Measurements from ENCODE around the gene RASSF1.

The RASSF1 gene

DNA sequence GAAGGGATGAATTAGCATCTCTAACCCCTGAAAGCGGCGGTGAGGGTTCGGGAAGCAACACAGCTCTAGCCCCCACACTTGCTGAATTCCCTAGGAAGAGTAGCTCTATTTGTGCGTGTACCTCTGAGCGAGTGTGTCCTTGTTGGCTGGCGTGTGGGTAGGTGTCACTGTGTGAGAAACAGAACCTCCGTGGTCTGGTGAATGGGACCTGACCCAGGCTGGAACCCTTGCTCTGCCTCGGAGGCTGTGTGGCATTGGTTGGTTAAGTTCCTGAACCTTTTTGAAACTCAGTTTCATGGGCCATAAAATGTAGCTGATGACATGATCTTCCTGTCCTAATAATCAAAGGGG is 19.1 kb upstream of the RASSF1 start:
- peaks cover 36% of the 10 kb centered on the region for H3K4me1 ChIP-seq (ENCODE audit: control insufficient read depth, low read length)

DNA sequence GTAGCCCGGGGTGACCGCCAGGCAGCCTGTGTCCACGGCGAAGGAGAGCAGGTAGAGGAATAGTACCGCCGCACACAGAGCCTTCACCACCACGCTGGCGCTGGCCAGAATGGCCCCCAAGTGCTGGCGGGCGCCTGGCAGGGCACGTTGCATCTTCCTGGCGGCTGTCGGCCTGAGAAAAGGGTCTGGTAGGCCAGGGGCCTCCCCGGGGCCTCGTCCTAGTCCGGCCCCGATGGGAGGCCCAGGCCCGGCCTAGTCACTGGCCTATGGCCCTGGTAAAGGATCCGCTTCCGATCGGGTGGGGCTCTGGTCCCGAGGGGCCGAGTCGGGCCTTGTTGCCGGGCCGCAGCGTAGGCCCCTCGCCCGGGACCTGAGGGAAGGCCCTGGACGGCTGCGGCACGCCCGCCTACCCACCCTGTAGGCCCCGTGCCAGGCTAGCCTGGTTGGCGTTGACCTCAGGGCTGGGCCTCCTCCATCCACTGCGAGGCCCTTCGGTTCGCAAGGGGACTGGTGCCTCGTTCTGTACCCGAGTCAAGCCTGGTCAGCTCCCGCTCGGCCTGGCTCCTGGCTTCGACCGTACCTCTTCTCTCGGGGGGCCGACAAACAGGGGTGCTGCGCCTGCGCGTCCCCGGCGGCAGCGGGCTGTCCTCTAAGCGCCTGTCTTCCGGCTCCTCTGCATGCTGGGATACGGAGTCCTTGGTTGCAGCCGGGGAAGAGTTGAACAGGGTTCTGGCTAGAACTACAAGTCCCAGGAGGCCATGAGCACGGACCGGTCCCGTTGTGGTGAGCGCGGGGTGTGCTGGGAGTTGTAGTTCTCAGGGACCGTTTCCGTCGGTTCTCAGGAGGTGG is 18.5 kb upstream of the RASSF1 start, which contains the start of gene TMEM115:
Gene TMEM115 (minus strand): TSS at position 611 of the 849 bp plus-strand sequence. CDS start 458 bp downstream, at position 153.
- Histone ChIP-seq H3K9me3 (ENCODE audit: control insufficient read depth, insufficient read depth, low read length) (no peaks in the 10 kb centered on the region), H3K4me1 (ENCODE audit: control insufficient read depth, low read length) (peaks cover 34% of the 10 kb centered on the region), H3K4me2 (ENCODE audit: low read length) (peak within 1 kb of the TSS; percentile 79), H3K27me3 (ENCODE audit: control insufficient read depth, low read length) (no peaks in the 10 kb centered on the region), H4K20me1 (ENCODE audit: control insufficient read depth, insufficient read depth, low read depth, low read length) (peaks cover 23% of the 10 kb centered on the region), H3K79me2 (ENCODE audit: control insufficient read depth, low read length) (peaks cover 49% of the 10 kb centered on the region), H3K9me2 (replicated peaks; ENCODE audit: control insufficient read depth, low read length) (no peaks in the 10 kb centered on the region), H3K36me3 (ENCODE audit: control insufficient read depth, low read length) (peaks cover 38% of the 10 kb centered on the region), H3F3A (ENCODE audit: control insufficient read depth, insufficient read depth) (no peaks in the 10 kb centered on the region), H3K4me3 (ENCODE audit: low read length) (peak within 1 kb of the TSS; percentile 92), H3K27ac (ENCODE audit: low read depth, low read length) (no peak within 1 kb of the TSS)
- no peak for TF ChIP-seq EZH2phosphoT487 (IDR thresholded peaks at IDR 0.05; ENCODE audit: borderline replicate concordance, low read length)

More for the DNA sequence above, 19.1 kb upstream of the RASSF1 start:
- no peaks in the 10 kb centered on the region for H3K9me3 ChIP-seq (ENCODE audit: control insufficient read depth, insufficient read depth, low read length)
- peak overlapping the region; percentile 79 for H3K4me2 ChIP-seq (ENCODE audit: low read length)
- H3K79me2 ChIP-seq (ENCODE audit: control insufficient read depth, low read length): peaks cover 45% of the 10 kb centered on the region
- no peak overlapping the region for H3K27ac ChIP-seq (ENCODE audit: low read depth, low read length)
- TF ChIP-seq, protein P1, sequence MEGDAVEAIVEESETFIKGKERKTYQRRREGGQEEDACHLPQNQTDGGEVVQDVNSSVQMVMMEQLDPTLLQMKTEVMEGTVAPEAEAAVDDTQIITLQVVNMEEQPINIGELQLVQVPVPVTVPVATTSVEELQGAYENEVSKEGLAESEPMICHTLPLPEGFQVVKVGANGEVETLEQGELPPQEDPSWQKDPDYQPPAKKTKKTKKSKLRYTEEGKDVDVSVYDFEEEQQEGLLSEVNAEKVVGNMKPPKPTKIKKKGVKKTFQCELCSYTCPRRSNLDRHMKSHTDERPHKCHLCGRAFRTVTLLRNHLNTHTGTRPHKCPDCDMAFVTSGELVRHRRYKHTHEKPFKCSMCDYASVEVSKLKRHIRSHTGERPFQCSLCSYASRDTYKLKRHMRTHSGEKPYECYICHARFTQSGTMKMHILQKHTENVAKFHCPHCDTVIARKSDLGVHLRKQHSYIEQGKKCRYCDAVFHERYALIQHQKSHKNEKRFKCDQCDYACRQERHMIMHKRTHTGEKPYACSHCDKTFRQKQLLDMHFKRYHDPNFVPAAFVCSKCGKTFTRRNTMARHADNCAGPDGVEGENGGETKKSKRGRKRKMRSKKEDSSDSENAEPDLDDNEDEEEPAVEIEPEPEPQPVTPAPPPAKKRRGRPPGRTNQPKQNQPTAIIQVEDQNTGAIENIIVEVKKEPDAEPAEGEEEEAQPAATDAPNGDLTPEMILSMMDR (IDR thresholded peaks at IDR 0.05; ENCODE audit: low read depth, low read length, poor library complexity, severe bottlenecking): no peak
- TF ChIP-seq EZH2phosphoT487 (IDR thresholded peaks at IDR 0.05; ENCODE audit: borderline replicate concordance, low read length): no peak
- H3K4me3 ChIP-seq (ENCODE audit: low read length): peak overlapping the region; percentile 92
- H3K9me2 ChIP-seq (replicated peaks; ENCODE audit: control insufficient read depth, low read length): no peaks in the 10 kb centered on the region
- H3K36me3 ChIP-seq (ENCODE audit: control insufficient read depth, low read length): peaks cover 32% of the 10 kb centered on the region
- H3K27me3 ChIP-seq (ENCODE audit: control insufficient read depth, low read length): no peaks in the 10 kb centered on the region
- H4K20me1 ChIP-seq (ENCODE audit: control insufficient read depth, insufficient read depth, low read depth, low read length): peaks cover 23% of the 10 kb centered on the region
- H3F3A ChIP-seq (ENCODE audit: control insufficient read depth, insufficient read depth): no peaks in the 10 kb centered on the region

DNA sequence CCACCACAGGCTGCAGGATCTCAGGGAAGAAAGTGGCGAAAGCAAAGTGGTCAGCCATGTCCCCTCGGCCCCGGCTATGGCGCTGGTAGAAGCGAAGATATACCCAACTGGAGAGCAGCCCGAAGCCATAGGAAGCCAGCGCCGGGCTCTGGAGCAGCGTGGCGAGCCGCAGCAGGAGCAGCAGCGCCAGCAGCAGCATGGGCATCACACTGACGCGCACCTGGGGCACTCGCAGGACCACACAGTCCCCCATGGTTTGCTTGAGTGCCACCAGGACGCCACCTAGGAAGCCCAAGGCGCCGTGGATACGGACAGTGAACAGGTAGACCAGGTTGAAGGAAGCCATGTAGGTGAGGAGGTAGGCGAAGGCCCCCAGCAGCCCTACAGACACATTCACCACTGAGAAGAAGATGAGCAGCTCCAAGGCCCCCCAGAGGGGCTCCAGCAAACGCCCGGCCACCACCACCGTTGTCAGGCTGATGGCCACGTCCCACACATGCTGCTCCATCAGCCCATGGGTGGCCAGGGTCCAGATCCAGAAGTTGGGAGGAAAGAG is 17.8 kb upstream of the RASSF1 start:
- peaks cover 23% of the 10 kb centered on the region for H4K20me1 ChIP-seq (ENCODE audit: control insufficient read depth, insufficient read depth, low read depth, low read length)
- no peaks in the 10 kb centered on the region for H3F3A ChIP-seq (ENCODE audit: control insufficient read depth, insufficient read depth)
- peaks cover 50% of the 10 kb centered on the region for H3K79me2 ChIP-seq (ENCODE audit: control insufficient read depth, low read length)
- no peak for TF ChIP-seq EZH2phosphoT487 (IDR thresholded peaks at IDR 0.05; ENCODE audit: borderline replicate concordance, low read length)
- TF ChIP-seq, protein P1 (IDR thresholded peaks at IDR 0.05; ENCODE audit: low read depth, low read length, poor library complexity, severe bottlenecking): no peak
- no peaks in the 10 kb centered on the region for H3K9me3 ChIP-seq (ENCODE audit: control insufficient read depth, insufficient read depth, low read length)
- H3K27me3 ChIP-seq (ENCODE audit: control insufficient read depth, low read length): no peaks in the 10 kb centered on the region
- peak overlapping the region; percentile 79 for H3K4me2 ChIP-seq (ENCODE audit: low read length)
- peaks cover 34% of the 10 kb centered on the region for H3K4me1 ChIP-seq (ENCODE audit: control insufficient read depth, low read length)
- peaks cover 45% of the 10 kb centered on the region for H3K36me3 ChIP-seq (ENCODE audit: control insufficient read depth, low read length)
- peak overlapping the region; percentile 92 for H3K4me3 ChIP-seq (ENCODE audit: low read length)
- H3K27ac ChIP-seq (ENCODE audit: low read depth, low read length): no peak overlapping the region
- no peaks in the 10 kb centered on the region for H3K9me2 ChIP-seq (replicated peaks; ENCODE audit: control insufficient read depth, low read length)

DNA sequence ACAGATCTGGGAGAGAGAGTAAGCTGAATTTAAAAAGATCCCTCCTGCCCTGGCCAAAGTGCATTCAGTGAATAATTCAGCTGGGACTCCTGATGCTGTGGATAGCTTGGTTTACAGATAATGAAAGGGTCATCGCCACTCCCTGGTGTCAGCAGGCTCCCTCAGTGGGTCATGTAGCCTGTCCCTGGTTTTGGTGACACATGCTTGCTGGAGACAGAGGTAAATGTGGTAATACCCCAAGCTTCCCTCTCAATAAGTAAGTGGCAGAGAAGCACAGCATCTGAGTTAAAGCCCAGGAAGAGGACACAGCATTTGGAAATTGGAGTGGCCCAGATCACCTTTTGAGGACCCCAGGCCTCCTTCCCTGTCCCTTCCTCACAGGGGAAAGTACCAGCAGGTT is 16.8 kb upstream of the RASSF1 start:
- TF ChIP-seq, protein P1 (IDR thresholded peaks at IDR 0.05; ENCODE audit: low read depth, low read length, poor library complexity, severe bottlenecking): no peak
- no peak for TF ChIP-seq EZH2phosphoT487 (IDR thresholded peaks at IDR 0.05; ENCODE audit: borderline replicate concordance, low read length)
- peaks cover 23% of the 10 kb centered on the region for H4K20me1 ChIP-seq (ENCODE audit: control insufficient read depth, insufficient read depth, low read depth, low read length)
- 0 out of 2 replicates have a peak, but pooled peaks cover 4% of the 10 kb centered on the region for H3F3A ChIP-seq (ENCODE audit: control insufficient read depth, insufficient read depth)
- H3K4me3 ChIP-seq (ENCODE audit: low read length): peak overlapping the region; percentile 92
- peaks cover 50% of the 10 kb centered on the region for H3K79me2 ChIP-seq (ENCODE audit: control insufficient read depth, low read length)
- peak overlapping the region; percentile 79 for H3K4me2 ChIP-seq (ENCODE audit: low read length)
- H3K36me3 ChIP-seq (ENCODE audit: control insufficient read depth, low read length): peaks cover 53% of the 10 kb centered on the region
- H3K4me1 ChIP-seq (ENCODE audit: control insufficient read depth, low read length): peaks cover 34% of the 10 kb centered on the region
- H3K9me3 ChIP-seq (ENCODE audit: control insufficient read depth, insufficient read depth, low read length): no peaks in the 10 kb centered on the region
- H3K27me3 ChIP-seq (ENCODE audit: control insufficient read depth, low read length): no peaks in the 10 kb centered on the region
- no peaks in the 10 kb centered on the region for H3K9me2 ChIP-seq (replicated peaks; ENCODE audit: control insufficient read depth, low read length)
- no peak overlapping the region for H3K27ac ChIP-seq (ENCODE audit: low read depth, low read length)
